Subcutaneous adipose tissue (tissue), 4 donors: ENCODE measurements around the gene SOWAHD. TPM values are rescaled to one million over a fixed set of nuclear protein-coding genes. Genes with fewer than 3 reads are reported as not detected.

Experiments
- CTCF ChIP-seq: fragments of 450-650 bp; IDR thresholded peaks from one replicate; pipeline ENCODE4 v1.5.1; 2016; ENCODE audit warnings: low read depth, mild to moderate bottlenecking, control low read depth, antibody characterized with exemption, moderate library complexity
- total RNA-seq, 4 donors: library from RNA; depleted of rRNA; stranded (reverse); fragments of >200 nt; gene quantifications; one replicate each; pipeline ENCODE4 v1.1.0, GENCODE V29; 2016

The SOWAHD gene
- total RNA-seq, 4 donors from 2014 or later = 1.5 to 3.4 TPM; not detected in 2

GRCh38 chrX:119753639-119754257, 4.6 kb upstream of the SOWAHD start:
- TF ChIP-seq CTCF = no peak

- no peak for TF ChIP-seq CTCF
These were observed 2.3 kb upstream of the SOWAHD start for GRCh38 chrX:119755981-119756533.

- no peak for TF ChIP-seq CTCF
These were observed 1.3 kb upstream of the SOWAHD start for GRCh38 chrX:119756926-119757635.

GRCh38 chrX:119757646-119757978, 776 bp upstream of the SOWAHD start:
- no peak for TF ChIP-seq CTCF

GRCh38 chrX:119758731-119759247, 401 bp downstream of the SOWAHD start:
- TF ChIP-seq CTCF = no peak

GRCh38 chrX:119759248-119759766, 919 bp downstream of the SOWAHD start:
- TF ChIP-seq CTCF = no peak
